ENCODE data around the gene THOC6. TPM values are rescaled to one million over a fixed set of nuclear protein-coding genes. Genes with fewer than 3 reads are reported as not detected.
A peak's percentile ranks its signal among the peaks of the same experiment; 100 is the strongest.

Gene THOC6
- total RNA-seq, 1 donor from 2014 or later: 40.1 TPM

DNA sequence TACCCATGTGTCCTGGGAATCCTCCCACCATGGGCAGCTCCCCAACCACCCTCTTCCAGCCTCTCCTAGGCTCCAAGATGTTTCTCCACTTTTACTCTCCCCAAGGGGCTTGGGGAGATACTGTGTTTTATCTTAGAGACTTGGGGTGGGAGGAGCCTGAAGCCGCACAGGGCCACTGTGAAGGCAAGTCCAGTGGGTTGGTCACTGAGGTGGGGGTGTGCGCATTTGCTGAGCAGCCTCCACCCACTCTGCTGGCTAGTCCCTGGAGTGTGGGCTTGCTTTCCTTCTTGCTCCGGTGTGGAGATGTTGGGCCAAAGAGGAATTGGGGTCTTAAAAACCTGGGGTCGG, 15.2 kb upstream of the THOC6 start:
- peak overlapping the region; percentile 55 for H3K4me3 Mint-ChIP-seq
- peaks cover 62% of the 10 kb centered on the region for H3K27me3 Mint-ChIP-seq
- no peak for DNase-seq (ENCODE audit: extremely low spot score, unreplicated experiment)
- H3K27ac Mint-ChIP-seq: peak overlapping the region; percentile 95
- no peaks in the 10 kb centered on the region for H3K9me3 Mint-ChIP-seq
- H3K36me3 Mint-ChIP-seq: no peaks in the 10 kb centered on the region
- no peaks in the 10 kb centered on the region for H3K4me1 Mint-ChIP-seq (ENCODE audit: unreplicated experiment)
- TF ChIP-seq, protein P1, sequence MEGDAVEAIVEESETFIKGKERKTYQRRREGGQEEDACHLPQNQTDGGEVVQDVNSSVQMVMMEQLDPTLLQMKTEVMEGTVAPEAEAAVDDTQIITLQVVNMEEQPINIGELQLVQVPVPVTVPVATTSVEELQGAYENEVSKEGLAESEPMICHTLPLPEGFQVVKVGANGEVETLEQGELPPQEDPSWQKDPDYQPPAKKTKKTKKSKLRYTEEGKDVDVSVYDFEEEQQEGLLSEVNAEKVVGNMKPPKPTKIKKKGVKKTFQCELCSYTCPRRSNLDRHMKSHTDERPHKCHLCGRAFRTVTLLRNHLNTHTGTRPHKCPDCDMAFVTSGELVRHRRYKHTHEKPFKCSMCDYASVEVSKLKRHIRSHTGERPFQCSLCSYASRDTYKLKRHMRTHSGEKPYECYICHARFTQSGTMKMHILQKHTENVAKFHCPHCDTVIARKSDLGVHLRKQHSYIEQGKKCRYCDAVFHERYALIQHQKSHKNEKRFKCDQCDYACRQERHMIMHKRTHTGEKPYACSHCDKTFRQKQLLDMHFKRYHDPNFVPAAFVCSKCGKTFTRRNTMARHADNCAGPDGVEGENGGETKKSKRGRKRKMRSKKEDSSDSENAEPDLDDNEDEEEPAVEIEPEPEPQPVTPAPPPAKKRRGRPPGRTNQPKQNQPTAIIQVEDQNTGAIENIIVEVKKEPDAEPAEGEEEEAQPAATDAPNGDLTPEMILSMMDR (conservative IDR thresholded peaks at IDR 0.05): no peak

DNA sequence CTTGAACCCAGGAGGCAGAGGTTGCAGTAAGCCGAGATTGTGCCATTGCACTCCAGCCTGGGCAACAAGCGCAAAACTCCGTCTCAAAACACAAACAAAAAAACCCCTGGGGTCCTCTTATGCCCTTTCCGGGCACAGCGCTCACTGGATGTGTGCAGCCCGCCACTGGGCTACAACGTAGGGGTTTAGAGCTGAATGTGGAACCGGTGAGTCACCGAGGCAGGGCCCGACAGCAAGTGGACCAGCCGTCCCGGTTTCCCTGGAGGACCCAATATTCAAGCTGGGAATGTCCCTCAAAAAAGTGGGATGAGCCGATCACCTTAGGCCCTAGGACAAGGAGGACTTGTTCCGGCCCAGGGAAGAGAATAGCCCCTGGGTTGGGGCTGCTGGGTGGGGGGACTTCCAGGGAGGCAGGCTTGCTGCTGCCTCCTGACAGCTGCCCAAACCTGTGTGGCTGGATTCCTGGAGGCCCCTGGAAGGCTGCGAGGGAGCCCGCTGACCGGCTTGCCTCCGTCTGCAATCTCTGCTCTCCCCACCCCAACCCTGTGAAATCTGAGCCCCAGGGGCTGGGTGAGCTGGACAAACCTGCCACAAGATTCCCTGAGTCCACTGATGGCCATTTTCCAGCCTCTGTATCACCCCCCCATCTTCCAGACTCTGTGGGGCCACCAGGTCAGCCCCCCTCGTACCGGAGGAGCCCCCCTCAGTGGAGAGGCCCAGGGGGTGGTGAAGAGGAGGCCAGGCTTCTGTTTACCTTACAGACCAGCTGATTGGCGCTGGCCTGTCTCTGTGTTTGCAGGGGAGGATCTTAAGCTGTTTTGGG, 14.1 kb upstream of the THOC6 start:
- peak overlapping the region; percentile 95 for H3K27ac Mint-ChIP-seq
- DNase-seq (ENCODE audit: extremely low spot score, unreplicated experiment): peak; percentile 85

DNA sequence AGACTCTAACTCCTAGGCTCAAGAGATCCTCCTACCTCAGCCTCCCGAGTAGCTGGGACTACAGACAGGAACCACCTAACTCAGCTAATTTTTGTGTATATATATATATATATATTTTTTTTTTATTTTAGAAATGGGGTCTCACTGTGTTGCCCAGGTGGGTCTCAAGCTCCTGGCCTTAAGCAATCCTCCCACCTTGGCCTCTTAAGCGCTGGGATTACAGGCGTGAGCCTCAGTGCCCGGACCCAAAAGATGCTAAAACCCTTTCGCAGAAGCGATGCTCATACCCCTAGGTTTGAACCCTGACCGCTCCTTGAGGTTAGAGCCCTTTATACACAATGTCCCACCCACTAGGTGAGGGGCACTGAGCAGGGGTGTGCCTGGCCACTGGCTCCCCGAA, 13.3 kb upstream of the THOC6 start:
- Mint-ChIP-seq H3K9me3 (no peaks in the 10 kb centered on the region), H3K27me3 (peaks cover 70% of the 10 kb centered on the region), H3K4me1 (ENCODE audit: unreplicated experiment) (peaks cover 4% of the 10 kb centered on the region), H3K36me3 (no peaks in the 10 kb centered on the region), H3K27ac (peak overlapping the region; percentile 95), H3K4me3 (no peak overlapping the region)
- TF ChIP-seq, protein P1 (conservative IDR thresholded peaks at IDR 0.05): no peak
- DNase-seq (ENCODE audit: extremely low spot score, unreplicated experiment): no peak

More for the DNA sequence above, 14.1 kb upstream of the THOC6 start:
- H3K4me1 Mint-ChIP-seq (ENCODE audit: unreplicated experiment): peaks cover under 1% of the 10 kb centered on the region
- TF ChIP-seq, protein P1 (conservative IDR thresholded peaks at IDR 0.05): no peak
- peaks cover 69% of the 10 kb centered on the region for H3K27me3 Mint-ChIP-seq
- no peaks in the 10 kb centered on the region for H3K36me3 Mint-ChIP-seq
- H3K4me3 Mint-ChIP-seq: peak overlapping the region; percentile 55
- no peaks in the 10 kb centered on the region for H3K9me3 Mint-ChIP-seq

DNA sequence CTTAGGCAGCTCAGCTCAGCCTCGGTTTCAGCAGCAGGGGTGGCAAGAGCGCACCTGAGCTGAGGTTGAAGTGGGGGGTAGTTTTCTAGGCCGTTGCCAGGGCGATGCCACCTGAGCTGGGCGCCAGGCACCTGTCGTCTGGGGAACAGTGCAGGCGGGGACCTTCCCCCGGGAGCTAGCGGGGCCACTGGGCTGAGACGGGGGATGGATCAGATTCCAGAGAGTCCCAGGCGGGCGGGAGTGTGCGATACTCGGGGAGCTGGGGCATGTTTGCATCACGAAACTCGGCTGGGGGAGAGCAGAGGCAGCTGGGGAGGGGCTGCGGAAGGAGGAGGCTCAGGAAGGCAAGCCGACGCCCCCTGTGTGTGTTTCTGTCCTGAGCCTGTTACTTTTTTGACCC, 11.6 kb upstream of the THOC6 start:
- no peaks in the 10 kb centered on the region for H3K36me3 Mint-ChIP-seq
- no peaks in the 10 kb centered on the region for H3K9me3 Mint-ChIP-seq
- peak overlapping the region; percentile 46 for H3K27ac Mint-ChIP-seq
- peak overlapping the region; percentile 70 for H3K4me3 Mint-ChIP-seq
- H3K4me1 Mint-ChIP-seq (ENCODE audit: unreplicated experiment): peaks cover 4% of the 10 kb centered on the region
- DNase-seq (ENCODE audit: extremely low spot score, unreplicated experiment): no peak
- TF ChIP-seq, protein P1 (conservative IDR thresholded peaks at IDR 0.05): no peak
- peaks cover 70% of the 10 kb centered on the region for H3K27me3 Mint-ChIP-seq

DNA sequence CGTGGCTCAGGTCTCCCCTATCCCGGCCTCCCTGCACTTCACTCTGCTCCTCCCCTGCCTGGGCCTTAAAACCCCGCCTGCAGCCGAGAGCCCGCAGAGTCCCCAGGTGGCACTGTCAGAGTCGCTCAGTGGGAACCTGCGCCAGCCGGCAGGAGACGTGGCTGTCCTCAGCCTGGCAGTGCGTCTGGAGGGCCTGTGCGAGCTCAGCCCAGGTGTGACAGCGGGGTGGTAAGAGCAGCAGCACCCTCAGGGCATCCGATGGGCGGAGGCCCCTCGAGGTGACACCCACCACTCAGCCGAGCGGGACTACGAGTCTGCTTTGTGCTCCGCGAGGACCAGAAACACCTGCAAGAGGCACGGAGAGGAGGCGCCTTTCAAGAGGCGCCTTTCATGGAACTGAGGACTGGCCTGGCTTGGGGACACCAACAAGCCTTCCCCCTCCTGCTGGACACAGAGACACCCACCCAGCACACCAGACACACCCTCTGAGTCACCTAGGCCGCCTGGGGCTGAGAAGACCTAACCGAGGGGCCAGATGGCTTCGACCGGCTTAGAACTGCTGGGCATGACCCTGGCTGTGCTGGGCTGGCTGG, 10.9 kb upstream of the THOC6 start, which contains the start of gene CLDN9:
CLDN9 (plus strand) TSS at position 96 of the 593 bp plus-strand sequence; CDS start at position 536, 440 bp downstream.
- Mint-ChIP-seq H3K27ac (peak within 1 kb of the TSS; percentile 53), H3K27me3 (peaks cover 64% of the 10 kb centered on the region), H3K9me3 (no peaks in the 10 kb centered on the region), H3K36me3 (no peaks in the 10 kb centered on the region), H3K4me1 (ENCODE audit: unreplicated experiment) (peaks cover 4% of the 10 kb centered on the region), H3K4me3 (peak within 1 kb of the TSS; percentile 70)
- TF ChIP-seq, protein P1 (conservative IDR thresholded peaks at IDR 0.05): no peak
- no peak for DNase-seq (ENCODE audit: extremely low spot score, unreplicated experiment)

Data from type B pancreatic cell (in vitro differentiated cells).